CD4-positive, alpha-beta T cell treated with Interleukin-17A for 4 hours (primary cell): ENCODE measurements around the gene AP3B1.
"Not testable (repeated sequence)": the region's sequence is repeated elsewhere in the genome, so short reads cannot be mapped to it uniquely, and the experiment has no call there.

Experiments
- DNase-seq: peaks from one replicate; pipeline ENCODE4 v3.0.0-alpha.2; 2020; ENCODE audit warnings: mixed read lengths

AP3B1 gene

GRCh38 chr5:78236046-78236445 is 58.5 kb downstream of the AP3B1 start:
- no peak for DNase-seq

GRCh38 chr5:78235289-78235688 is 59.2 kb downstream of the AP3B1 start:
- DNase-seq, result no peak

- DNase-seq, result no peak
Measured at GRCh38 chr5:78234804-78235203, 59.7 kb downstream of the AP3B1 start.

DNA sequence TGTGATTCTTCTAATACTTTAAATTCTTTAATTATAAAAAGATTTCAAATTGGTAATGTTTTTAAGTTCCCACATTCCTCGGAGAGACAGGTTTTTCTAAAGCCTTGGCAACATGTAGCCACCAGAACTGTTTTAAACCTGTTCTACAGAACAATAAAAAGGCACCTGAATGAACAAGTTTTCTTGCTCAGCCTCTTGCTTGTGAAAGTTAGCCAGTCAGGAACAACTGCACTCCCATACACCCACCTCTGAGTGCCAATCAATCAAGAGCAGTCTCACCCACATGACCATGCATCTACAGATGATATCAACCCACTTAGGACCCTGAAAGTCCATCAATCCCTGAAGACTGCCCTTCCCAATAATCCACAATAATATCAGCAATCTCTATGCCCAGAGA is 62.3 kb downstream of the AP3B1 start:
- no peak for DNase-seq

- DNase-seq, result no peak
Measured at GRCh38 chr5:78224358-78224757, 70.1 kb downstream of the AP3B1 start.

DNA sequence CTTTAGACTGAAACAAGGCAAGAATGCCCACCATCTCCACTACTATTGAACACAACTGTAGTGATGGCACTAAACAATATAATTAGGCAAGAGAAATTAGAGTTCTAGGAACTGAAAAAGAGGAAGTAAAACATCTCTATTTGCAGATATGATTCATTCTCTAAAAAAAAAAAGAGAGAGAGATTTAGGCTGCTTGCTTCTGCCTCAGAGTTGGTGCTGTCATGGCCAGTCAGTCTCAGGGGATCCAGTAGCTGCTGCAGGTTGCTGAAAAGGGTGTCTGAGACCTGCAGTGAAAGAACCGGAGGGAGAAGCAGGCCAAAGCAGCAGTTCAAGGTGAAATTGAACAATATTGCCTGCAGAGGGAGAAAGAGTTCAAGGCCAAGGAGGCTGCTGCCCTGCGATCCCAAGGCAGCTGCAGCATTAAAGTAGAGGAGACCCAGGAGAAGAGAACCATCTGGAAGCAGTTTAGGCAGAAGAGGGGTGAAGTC is 72.5 kb downstream of the AP3B1 start:
- DNase-seq, result no peak

DNA sequence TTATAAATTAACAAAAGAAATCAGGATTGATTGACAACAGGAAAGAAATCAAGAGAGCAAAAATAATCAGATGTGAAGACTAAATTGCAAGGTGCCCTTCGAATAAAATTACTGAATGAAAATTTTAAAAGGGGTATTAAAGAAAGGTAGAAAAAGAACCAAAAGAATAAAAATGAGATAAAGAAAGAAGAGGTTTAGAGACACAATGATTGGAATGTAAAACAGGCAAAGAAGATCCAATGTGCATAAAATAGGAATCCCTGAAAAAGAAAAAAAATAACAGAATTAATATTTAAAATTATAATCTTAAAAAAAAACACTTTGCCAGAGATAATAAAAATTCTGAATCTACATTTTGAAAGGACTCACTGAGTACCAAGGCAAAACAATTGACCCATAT is 73.0 kb downstream of the AP3B1 start:
- DNase-seq, result no peak

GRCh38 chr5:78215972-78216371 is 78.5 kb downstream of the AP3B1 start:
- DNase-seq, result no peak

GRCh38 chr5:78215565-78215964 is 78.9 kb downstream of the AP3B1 start:
- DNase-seq, result no peak

DNA sequence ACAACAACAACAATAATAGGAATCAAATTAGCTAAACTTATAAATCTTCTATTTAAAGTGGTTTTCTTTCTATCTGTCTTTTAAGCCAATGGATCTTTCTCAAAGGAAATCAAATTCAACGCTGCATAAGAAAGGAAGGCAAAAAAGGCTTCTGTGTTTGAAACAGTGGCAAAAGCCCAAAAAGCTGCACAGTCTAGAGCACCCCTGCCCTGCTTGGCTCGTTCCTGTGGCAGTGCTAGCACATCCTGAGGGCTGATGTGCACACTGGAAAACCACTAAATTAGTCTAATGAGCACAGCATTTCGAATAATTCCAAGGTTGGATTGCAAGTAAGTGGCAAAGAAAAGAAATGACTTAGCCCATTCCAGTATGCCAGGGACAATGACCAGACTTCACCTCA is 80.7 kb downstream of the AP3B1 start:
- no peak for DNase-seq

DNA sequence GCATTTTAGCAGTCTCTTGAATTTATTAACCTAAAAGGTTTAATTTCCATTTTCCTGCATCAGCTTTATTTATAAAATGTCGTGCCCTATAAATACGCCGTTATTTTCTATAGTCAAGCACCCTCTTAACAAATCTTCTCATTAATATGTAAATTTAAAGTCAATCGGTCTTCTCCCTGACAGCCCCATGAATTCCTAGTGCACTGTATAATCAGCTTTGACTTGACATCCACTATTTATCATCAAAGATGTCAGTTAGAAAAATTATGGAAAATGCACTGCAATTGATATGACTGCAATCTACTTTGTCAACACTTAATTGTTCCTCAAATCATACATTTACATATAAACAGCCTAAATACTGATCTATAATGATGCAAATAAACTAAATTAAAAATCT is 83.4 kb downstream of the AP3B1 start:
- no peak for DNase-seq

- DNase-seq, result no peak
Measured at GRCh38 chr5:78204241-78204640, 90.3 kb downstream of the AP3B1 start.

- DNase-seq, result no peak
Measured at GRCh38 chr5:78203815-78204214, 90.7 kb downstream of the AP3B1 start.

DNA sequence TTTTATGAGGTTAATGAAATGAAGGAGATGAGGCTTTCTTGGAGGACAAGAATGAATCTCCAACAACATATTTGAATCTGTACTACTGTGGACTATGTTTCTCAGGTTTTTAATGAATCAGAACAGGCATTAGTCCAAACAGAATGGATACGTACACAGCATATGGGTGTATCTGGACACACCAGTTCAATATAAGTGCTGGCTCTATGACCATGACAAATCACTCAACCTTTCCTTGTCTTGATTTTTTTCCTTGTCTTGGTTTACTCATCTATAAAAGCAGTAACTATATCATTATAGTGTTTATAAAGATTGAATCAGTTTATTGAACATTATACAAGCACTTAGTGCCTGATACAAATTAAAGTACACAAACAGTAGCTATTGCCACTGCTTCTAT is 104.1 kb downstream of the AP3B1 start:
- no peak for DNase-seq

DNA sequence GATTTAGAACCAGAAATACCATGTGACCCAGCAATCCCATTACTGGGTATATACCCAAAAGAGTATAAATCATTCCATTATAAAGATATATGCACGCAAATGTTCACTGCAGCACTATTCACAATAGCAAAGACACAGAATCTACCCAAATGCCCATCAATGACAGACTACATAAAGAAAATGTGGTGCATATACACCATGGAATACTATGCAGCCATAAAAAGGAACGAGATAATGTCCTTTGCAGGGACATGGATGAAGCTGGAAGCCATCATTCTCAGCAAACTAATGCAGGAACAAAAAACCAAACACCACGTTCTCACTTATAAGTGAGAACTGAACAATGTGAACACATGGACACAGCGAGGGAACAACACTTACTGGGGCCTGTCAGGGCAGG is 105.8 kb downstream of the AP3B1 start:
- DNase-seq, result not testable (repeated sequence)

- no peak for DNase-seq
Measured at GRCh38 chr5:78187172-78187571, 107.3 kb downstream of the AP3B1 start.

- no peak for DNase-seq
Measured at GRCh38 chr5:78182838-78183237, 111.7 kb downstream of the AP3B1 start.

DNA sequence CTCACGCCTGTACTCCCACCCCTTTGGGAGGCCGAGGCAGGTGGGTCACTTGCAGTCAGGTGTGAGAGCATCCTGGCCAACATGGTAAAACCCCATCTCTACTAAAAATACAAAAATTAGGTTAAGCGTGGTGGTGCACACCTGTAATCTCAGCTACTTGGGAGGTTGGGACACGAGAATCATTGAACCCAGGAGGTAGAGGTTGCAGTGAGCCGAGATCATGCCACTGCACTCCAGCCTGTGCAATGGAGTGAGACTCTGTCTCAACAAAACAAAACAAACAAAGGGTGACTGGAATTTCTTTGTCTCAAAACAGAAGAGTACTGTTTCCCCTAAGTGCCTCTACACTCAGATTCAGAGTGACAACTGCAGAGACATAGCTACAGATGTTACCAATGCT is 116.1 kb downstream of the AP3B1 start:
- no peak for DNase-seq

- DNase-seq, result not testable (repeated sequence)
Measured at GRCh38 chr5:78170335-78170734, 124.2 kb downstream of the AP3B1 start.

- DNase-seq, result no peak
Measured at GRCh38 chr5:78162253-78162862, 132.1 kb downstream of the AP3B1 start.

DNA sequence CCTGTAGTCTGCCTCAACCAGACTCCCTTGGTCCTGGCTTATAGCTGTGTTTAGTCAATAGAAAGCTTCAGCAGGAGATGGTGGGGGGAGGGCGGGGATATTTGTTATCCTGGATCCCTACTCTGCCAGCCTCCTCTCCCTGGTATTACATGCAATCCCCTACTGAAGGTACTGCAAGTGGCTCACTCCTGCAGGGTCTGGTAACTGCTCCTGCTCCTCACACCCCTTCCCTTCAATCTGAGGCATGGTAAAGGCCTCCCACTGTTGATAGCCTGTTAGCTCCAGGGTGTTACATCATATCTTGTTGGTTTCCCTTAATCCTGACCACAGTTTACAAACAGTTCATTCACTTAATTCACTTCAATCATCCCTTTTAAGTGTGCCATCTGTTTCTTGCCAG is 137.5 kb downstream of the AP3B1 start:
- DNase-seq, result no peak

GRCh38 chr5:78151594-78152271 is 142.8 kb downstream of the AP3B1 start:
- DNase-seq, result no peak

GRCh38 chr5:78137290-78137689 is 157.2 kb downstream of the AP3B1 start:
- no peak for DNase-seq

- no peak for DNase-seq
Measured at GRCh38 chr5:78133423-78133822, 161.1 kb downstream of the AP3B1 start.

DNA sequence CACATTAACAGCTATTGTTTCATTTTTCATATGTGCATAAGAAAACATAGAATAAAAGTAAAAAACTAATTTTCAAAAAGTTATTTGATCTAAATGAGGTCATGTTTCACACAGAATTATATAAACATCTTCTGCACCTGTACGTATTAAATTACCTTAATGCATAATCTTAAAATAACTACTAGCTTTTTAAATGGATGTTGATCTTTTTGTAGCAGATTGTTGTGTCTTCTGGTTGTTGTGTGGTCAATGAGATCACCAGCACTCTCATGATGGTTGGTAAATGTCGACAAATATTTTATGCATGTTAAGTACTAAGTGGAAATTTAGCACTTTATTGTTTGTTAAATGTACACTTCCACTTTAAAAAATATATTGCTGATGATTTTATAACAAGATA is 162.0 kb downstream of the AP3B1 start:
- DNase-seq, result no peak
